ENCODE measurements around the gene MEGF11.
"Not testable (repeated sequence)": the region's sequence is repeated elsewhere in the genome, so short reads cannot be mapped to it uniquely, and the experiment has no call there.

MEGF11 gene

GRCh38 chr15:65979837-65980236 is 273.7 kb downstream of the MEGF11 start:
- CTCF ChIA-PET: interaction anchor here (1.0 to 3.3 kb wide), 4 partner anchors 10 to 520 kb away, joined by 3 to 10 read pairs (median 3); no protein-coding TSS in a partner anchor
- DNase-seq (ENCODE audit: extremely low spot score): no peak
- POLR2A ChIA-PET: no interaction called here
- TF ChIP-seq CTCF (IDR thresholded peaks at IDR 0.05; ENCODE audit: control extremely low read depth, extremely low read depth, low read depth, missing control alignments): no peak

- CTCF ChIA-PET: interaction anchor here (0.9 to 3.3 kb wide), 5 partner anchors 10 to 520 kb away, joined by 3 to 10 read pairs (median 3); no protein-coding TSS in a partner anchor
- POLR2A ChIA-PET: no interaction called here
Observed at GRCh38 chr15:65979316-65979715, 274.2 kb downstream of the MEGF11 start.

GRCh38 chr15:65978110-65978509 is 275.4 kb downstream of the MEGF11 start:
- TF ChIP-seq CTCF (IDR thresholded peaks at IDR 0.05; ENCODE audit: control extremely low read depth, extremely low read depth, low read depth, missing control alignments): no peak
- no peak for DNase-seq (ENCODE audit: extremely low spot score)
- POLR2A ChIA-PET: no interaction called here
- CTCF ChIA-PET: interaction anchor here (1.8 kb wide), 1 partner anchor 23 kb away, joined by 4 read pairs; no protein-coding TSS in a partner anchor

More at GRCh38 chr15:65979316-65979715, 274.2 kb downstream of the MEGF11 start:
- TF ChIP-seq CTCF (IDR thresholded peaks at IDR 0.05; ENCODE audit: control extremely low read depth, extremely low read depth, low read depth, missing control alignments): no peak
- DNase-seq (ENCODE audit: extremely low spot score): peak; percentile 41

GRCh38 chr15:65976196-65976595 is 277.4 kb downstream of the MEGF11 start:
- DNase-seq (ENCODE audit: extremely low spot score); POLR2A ChIA-PET; CTCF ChIA-PET: not testable (repeated sequence)

- DNase-seq (ENCODE audit: extremely low spot score): no peak
- POLR2A ChIA-PET: no interaction called here
- CTCF ChIA-PET: no interaction called here
- TF ChIP-seq CTCF (IDR thresholded peaks at IDR 0.05; ENCODE audit: control extremely low read depth, extremely low read depth, low read depth, missing control alignments): no peak
Observed at GRCh38 chr15:65971741-65971995, 281.9 kb downstream of the MEGF11 start.

- TF ChIP-seq CTCF (IDR thresholded peaks at IDR 0.05; ENCODE audit: control extremely low read depth, extremely low read depth, low read depth, missing control alignments): no peak
- ChIA-PET POLR2A (interaction anchor here (0.6 kb wide), 1 partner anchor 325 kb away, joined by 3 read pairs; no protein-coding TSS in a partner anchor), CTCF (no interaction called here)
- no peak for DNase-seq (ENCODE audit: extremely low spot score)
Observed at GRCh38 chr15:65970937-65971740, 282.4 kb downstream of the MEGF11 start.
